Measurements from ENCODE around the gene IFNG.

Gene IFNG

DNA sequence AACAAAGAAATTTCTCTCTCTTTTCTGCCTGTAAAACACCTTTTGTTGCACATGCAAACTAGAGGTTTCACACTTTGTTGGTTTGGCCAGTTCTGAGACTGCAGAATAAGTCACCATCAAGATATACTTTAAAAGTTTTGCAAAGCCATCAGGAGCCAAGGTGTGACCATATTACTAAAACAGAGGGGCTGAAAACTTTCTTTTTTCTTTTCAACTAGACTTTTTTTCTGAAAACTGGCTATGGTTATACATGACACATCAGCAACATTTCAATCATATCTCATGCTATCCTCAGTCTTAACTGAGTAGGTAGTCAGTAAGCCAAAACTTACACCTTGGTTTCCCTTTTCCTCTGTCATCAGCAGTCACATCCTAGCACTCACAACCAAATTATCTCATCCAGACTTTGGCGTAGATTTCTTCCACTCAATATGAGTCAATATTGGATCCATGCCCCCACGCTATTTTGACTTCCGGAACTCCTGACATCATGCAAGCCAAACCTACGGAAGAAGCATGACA, 4.1 kb upstream of the IFNG start:
- TF ChIP-seq POLR2A (IDR thresholded peaks at IDR 0.05; ENCODE audit: low read depth, low read length), result no peak
- no peak for TF ChIP-seq TAF1 (IDR thresholded peaks at IDR 0.05; ENCODE audit: borderline replicate concordance, low read depth, low read length)
- no peak for TF ChIP-seq POLR2AphosphoS5 (IDR thresholded peaks at IDR 0.05; ENCODE audit: low read depth, low read length)
- FAIRE-seq (peak; percentile 58), DNase-seq (ENCODE audit: insufficient read length) (no peak)

DNA sequence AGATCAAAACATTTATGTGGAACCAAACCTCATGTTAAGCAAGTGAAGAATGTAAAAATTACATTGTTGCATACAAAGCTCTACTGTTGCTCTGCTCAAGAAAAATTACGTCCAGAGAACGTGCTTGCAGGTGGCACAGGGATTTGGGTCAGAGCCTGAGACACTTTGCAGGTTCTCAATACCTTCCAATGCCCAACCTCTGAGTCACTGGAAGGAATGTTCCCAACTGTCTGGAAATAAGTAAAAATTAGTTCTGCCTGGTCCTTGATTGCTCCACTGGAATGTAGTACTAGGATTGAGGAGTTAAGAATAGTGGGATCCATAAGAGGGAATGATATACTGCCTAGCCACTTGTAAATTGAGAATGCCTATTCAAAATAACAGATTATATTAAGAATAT, 2.8 kb upstream of the IFNG start:
- DNase-seq (ENCODE audit: insufficient read length) (no peak), FAIRE-seq (no peak)
- TF ChIP-seq POLR2A (IDR thresholded peaks at IDR 0.05; ENCODE audit: low read depth, low read length), result no peak
- TF ChIP-seq POLR2AphosphoS5 (IDR thresholded peaks at IDR 0.05; ENCODE audit: low read depth, low read length), result no peak
- no peak for TF ChIP-seq TAF1 (IDR thresholded peaks at IDR 0.05; ENCODE audit: borderline replicate concordance, low read depth, low read length)

DNA sequence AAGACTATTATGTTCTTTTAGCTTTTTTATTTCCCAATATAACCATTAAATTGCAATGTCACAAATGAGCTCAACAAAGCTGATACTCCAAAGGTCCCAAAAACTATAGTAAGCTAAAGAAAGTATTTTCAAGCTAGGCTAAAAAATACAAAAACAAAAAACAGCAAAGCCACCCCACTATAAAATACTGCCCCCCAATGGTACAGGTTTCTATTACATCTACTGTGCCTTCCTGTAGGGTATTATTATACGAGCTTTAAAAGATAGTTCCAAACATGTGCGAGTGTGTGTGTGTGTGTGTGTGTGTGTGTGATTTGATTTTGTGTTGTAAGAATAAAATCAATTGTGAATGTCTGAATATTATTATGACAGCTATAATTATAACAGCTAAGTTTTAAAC, 1.1 kb downstream of the IFNG start:
- DNase-seq (ENCODE audit: insufficient read length) (no peak), FAIRE-seq (no peak)

DNA sequence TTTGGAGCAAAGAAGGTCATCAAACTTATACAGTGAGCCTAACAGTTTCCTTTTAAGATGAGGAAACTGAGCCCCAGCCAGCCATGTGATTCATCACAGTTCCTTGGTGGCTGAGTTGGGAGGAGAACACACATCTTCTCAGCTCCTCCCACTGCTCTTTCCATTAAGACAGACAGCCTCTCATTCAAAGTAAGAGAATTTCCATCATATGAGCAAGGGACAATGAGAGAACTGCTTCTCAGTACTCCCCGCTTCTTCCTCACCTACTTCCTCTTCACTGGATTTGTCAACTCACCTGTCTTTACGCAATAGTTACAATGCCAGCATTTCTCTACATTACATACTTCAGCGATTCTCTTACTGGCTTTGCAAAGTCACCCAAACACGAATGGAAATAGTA, 2.2 kb downstream of the IFNG start:
- DNase-seq (ENCODE audit: insufficient read length) (no peak), FAIRE-seq (no peak)
- TF ChIP-seq TAF1 (IDR thresholded peaks at IDR 0.05; ENCODE audit: borderline replicate concordance, low read depth, low read length) (no peak), POLR2AphosphoS5 (IDR thresholded peaks at IDR 0.05; ENCODE audit: low read depth, low read length) (no peak)

More for the DNA sequence above, 1.1 kb downstream of the IFNG start:
- no peak for TF ChIP-seq POLR2A (IDR thresholded peaks at IDR 0.05; ENCODE audit: low read depth, low read length)
- no peak for TF ChIP-seq TAF1 (IDR thresholded peaks at IDR 0.05; ENCODE audit: borderline replicate concordance, low read depth, low read length)
- no peak for TF ChIP-seq POLR2AphosphoS5 (IDR thresholded peaks at IDR 0.05; ENCODE audit: low read depth, low read length)

DNA sequence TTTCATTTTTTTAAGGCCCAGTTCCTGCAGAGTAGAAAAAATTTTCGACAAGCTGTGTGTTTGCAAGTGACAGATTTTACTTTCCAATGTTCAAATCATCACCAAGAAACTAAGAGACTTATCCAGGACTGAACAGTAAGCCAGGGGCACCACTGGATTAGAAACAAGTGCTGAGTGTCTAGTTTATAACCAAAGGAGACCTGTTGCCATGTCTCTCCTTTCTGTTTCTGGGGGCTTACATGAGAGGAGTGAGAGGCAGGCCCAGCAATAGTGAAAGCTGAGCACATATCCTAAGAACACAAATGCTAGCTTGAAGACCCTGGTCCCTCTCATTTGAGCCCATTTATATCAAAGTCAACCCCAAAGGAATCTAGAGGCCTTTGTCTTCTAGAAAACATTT, 2.9 kb downstream of the IFNG start:
- TF ChIP-seq POLR2AphosphoS5 (IDR thresholded peaks at IDR 0.05; ENCODE audit: low read depth, low read length) (no peak), POLR2A (IDR thresholded peaks at IDR 0.05; ENCODE audit: low read depth, low read length) (no peak), TAF1 (IDR thresholded peaks at IDR 0.05; ENCODE audit: borderline replicate concordance, low read depth, low read length) (no peak)
- DNase-seq (ENCODE audit: insufficient read length) (no peak), FAIRE-seq (no peak)

DNA sequence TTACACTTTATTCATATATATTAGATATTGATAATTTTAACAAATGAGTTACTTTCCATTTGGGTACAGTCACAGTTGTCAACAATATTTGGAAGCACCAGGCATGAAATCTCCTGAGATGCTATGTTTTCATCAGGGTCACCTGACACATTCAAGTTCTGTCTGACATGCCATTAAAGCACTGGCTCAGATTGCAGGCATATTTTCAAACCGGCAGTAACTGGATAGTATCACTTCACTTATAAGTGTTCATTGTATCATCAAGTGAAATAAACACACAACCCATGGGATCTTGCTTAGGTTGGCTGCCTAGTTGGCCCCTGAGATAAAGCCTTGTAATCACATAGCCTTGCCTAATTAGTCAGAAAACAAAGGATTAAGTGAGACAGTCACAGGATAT, 4.8 kb downstream of the IFNG start:
- DNase-seq (ENCODE audit: insufficient read length), result no peak
- no peak for FAIRE-seq
- no peak for TF ChIP-seq POLR2AphosphoS5 (IDR thresholded peaks at IDR 0.05; ENCODE audit: low read depth, low read length)
- TF ChIP-seq POLR2A (IDR thresholded peaks at IDR 0.05; ENCODE audit: low read depth, low read length), result no peak
- no peak for TF ChIP-seq TAF1 (IDR thresholded peaks at IDR 0.05; ENCODE audit: borderline replicate concordance, low read depth, low read length)

DNA sequence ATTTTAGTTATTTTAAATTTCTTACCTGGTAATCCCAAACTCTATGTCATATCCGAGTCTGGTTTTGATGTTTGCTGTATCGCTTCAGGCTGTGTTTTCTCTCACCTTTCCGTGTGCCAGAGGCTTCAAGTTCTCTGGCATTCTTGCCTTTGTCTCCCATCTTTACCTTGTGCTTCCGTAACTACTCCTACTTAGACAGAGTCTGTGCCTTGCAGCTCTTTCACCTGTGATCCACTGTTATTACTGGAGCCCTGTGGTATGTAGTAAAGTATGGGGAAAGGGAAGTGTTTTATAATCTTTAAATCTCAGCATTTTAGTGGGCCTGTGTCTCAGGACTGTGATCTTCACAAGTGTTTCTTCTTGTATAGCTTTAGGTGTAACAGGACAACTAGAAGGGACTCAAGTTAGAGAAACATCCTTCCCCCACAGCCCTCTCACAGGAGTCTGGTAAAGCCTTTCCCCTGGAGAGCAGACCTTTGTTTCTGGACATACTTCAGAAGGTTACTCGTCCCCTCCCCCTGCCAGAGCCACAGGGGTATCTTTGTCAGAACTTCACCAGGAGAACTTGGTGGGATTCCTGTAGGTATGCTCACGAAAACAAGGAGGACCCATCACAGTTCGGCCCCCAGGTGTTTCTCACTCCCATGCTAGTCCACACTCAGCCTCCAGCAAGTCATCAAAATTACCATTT, 11.1 kb downstream of the IFNG start:
- no peak for TF ChIP-seq POLR2A (IDR thresholded peaks at IDR 0.05; ENCODE audit: low read depth, low read length)
- no peak for TF ChIP-seq TAF1 (IDR thresholded peaks at IDR 0.05; ENCODE audit: borderline replicate concordance, low read depth, low read length)
- TF ChIP-seq POLR2AphosphoS5 (IDR thresholded peaks at IDR 0.05; ENCODE audit: low read depth, low read length), result no peak
- DNase-seq (ENCODE audit: insufficient read length), result no peak
- no peak for FAIRE-seq

DNA sequence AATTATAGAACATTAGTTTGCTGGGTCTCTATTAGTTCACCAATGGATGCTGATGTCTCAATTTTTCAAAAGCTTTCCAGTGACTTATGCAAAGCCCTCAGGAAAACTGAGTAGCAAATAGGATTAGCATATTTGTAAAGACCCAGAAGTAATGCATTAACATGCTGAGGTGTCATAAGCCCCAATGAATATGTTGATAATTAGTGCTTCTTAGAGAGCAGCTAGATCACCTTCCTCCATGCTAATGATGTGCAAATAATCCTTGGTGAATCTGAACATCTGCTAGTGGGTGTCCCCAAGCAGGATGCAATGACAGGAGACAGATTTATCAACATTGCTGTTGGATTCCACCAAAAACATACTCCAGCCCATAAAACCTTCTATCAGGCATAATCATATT, 19.0 kb downstream of the IFNG start:
- no peak for TF ChIP-seq TAF1 (IDR thresholded peaks at IDR 0.05; ENCODE audit: borderline replicate concordance, low read depth, low read length)
- no peak for TF ChIP-seq POLR2A (IDR thresholded peaks at IDR 0.05; ENCODE audit: low read depth, low read length)
- no peak for TF ChIP-seq POLR2AphosphoS5 (IDR thresholded peaks at IDR 0.05; ENCODE audit: low read depth, low read length)
- FAIRE-seq (no peak), DNase-seq (ENCODE audit: insufficient read length) (no peak)

DNA sequence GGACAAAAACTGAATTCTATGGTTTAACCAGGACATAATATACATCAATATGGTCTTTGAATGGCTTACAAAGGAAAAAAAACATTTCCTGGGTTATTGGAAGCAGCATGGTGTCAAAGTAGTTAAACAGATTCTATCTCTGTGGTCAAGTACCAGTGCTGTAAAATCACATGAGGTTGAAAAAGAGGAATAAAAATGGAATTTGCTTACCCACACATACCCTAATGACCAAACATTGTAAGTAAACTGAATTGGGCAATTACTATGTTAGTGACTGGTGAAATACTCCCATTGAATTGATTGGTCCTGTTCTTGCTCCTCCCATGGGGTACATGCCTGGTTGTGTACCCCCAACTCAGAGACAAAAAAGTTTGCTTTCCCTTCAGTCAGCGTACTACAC, 19.6 kb downstream of the IFNG start:
- TF ChIP-seq POLR2AphosphoS5 (IDR thresholded peaks at IDR 0.05; ENCODE audit: low read depth, low read length) (no peak), POLR2A (IDR thresholded peaks at IDR 0.05; ENCODE audit: low read depth, low read length) (no peak), TAF1 (IDR thresholded peaks at IDR 0.05; ENCODE audit: borderline replicate concordance, low read depth, low read length) (no peak)

DNA sequence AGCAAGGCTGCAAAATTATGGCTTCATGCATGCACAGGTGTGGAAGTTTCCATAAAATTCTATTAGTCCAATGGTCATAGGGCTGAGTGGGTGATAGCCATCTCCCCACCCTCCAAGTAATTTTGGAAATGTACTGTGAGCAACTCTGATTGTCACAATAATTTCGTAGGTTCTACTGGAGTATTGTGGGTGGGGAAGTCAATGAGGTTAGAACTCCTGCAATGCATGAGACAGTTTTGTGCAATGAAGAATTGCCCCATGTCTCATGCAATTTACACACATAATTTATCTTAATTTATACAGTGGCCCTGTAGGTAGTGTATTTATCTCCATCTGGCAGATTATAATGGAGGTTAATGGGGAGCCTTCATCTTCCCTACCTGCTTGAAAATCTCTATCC, 20.5 kb downstream of the IFNG start:
- FAIRE-seq (no peak), DNase-seq (ENCODE audit: insufficient read length) (no peak)
- no peak for TF ChIP-seq TAF1 (IDR thresholded peaks at IDR 0.05; ENCODE audit: borderline replicate concordance, low read depth, low read length)

More for the DNA sequence above, 19.6 kb downstream of the IFNG start:
- FAIRE-seq, result peak; percentile 33
- no peak for DNase-seq (ENCODE audit: insufficient read length)

DNA sequence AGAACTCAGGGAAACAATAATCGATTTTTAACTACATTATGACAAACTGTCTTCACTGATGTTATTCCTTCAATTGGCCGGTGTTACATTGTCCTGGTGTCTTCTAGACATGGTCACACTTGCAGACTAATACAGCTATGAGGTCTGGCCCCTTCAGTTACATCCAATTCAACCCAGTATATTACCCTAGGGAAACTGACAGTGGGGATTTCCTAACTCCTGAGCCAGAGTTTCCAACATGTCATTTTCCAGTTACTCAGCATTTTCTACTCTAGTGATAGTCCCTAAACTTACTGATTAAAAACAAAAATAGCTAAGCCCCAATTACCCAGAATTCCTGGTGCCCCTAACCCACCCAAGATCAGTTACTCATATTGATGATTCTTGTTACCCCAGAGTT, 21.1 kb downstream of the IFNG start:
- TF ChIP-seq POLR2A (IDR thresholded peaks at IDR 0.05; ENCODE audit: low read depth, low read length) (no peak), TAF1 (IDR thresholded peaks at IDR 0.05; ENCODE audit: borderline replicate concordance, low read depth, low read length) (no peak), POLR2AphosphoS5 (IDR thresholded peaks at IDR 0.05; ENCODE audit: low read depth, low read length) (no peak)
- FAIRE-seq, result no peak

DNA sequence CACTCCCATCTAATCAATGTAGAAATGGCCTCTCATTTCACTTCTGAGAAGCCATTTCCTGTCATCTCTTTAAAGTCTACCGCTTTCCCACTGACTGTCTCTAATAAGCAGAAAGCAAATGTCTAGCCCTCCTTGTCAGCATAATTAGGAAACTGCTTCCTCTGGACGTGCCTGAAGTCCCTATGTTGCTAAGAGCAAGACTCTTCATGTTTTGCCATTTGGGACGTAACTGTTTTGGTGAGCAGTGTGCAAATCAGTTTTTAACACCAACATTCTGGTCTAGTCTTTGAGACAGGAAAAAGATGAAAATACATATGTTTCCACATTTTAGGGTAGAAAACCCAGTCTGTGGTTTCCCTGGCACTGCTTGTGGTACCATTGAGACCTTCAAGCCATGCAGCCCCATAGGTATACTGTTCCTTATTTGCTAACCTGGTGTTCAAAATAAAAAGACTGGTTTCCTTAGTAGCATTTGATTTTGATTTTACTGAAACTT, 22.2 kb downstream of the IFNG start:
- TF ChIP-seq POLR2A (IDR thresholded peaks at IDR 0.05; ENCODE audit: low read depth, low read length) (no peak), POLR2AphosphoS5 (IDR thresholded peaks at IDR 0.05; ENCODE audit: low read depth, low read length) (no peak), TAF1 (IDR thresholded peaks at IDR 0.05; ENCODE audit: borderline replicate concordance, low read depth, low read length) (no peak)
- FAIRE-seq (peak; percentile 46), DNase-seq (ENCODE audit: insufficient read length) (no peak)

More for the DNA sequence above, 21.1 kb downstream of the IFNG start:
- no peak for DNase-seq (ENCODE audit: insufficient read length)
